Naive thymus-derived CD8-positive, alpha-beta T cell (primary cell): ENCODE results near the gene ATRNL1. TPM values are rescaled to one million over a fixed set of nuclear protein-coding genes. Genes with fewer than 3 reads are reported as not detected.

Experiments
- ATAC-seq, 2 donors: fragments of 150-1000 bp; cut with Tn5 transposase in 1 of 2; sonication (Bioruptor Pico), chemical (Tn5 transposase) in 1 of 2; 1 replicate in 1 of 2; 2 replicates in 1 of 2; pipeline ENCODE4 v1.10.0; 2021; ENCODE audit warnings: mild to moderate bottlenecking in 2 of 2, moderate library complexity in 2 of 2
- POLR2A ChIA-PET: fragments of 350-600 bp; sonication (Branson Sonifier 250); formaldehyde crosslinking; loops from one replicate; lab custom pipeline; 2021; ENCODE audit warnings: antibody characterized with exemption; lab: Charles Lee
- DNase-seq, 10 donors: peaks; one replicate each; pipeline versions ENCODE4 v3.0.0 to v3.0.0-alpha.2; 2020 to 2022
- H3K27ac Mint-ChIP-seq, 10 donors: one replicate each; pipeline ENCODE4 v1.8.0; 2020 to 2022; ENCODE audit warnings: mild to moderate bottlenecking in 10 of 10, mixed read lengths in 10 of 10, moderate library complexity in 4 of 10, inconsistent platforms in 1 of 10
- H3K27me3 Mint-ChIP-seq, 5 donors: one replicate each; pipeline ENCODE4 v1.8.0; 2021 to 2022; ENCODE audit warnings: mixed read lengths in 5 of 5
- H3K36me3 Mint-ChIP-seq, 3 donors: one replicate each; pipeline ENCODE4 v1.8.0; 2020 to 2022; ENCODE audit warnings: mixed read lengths in 3 of 3, mild to moderate bottlenecking in 2 of 3, inconsistent platforms in 1 of 3
- H3K4me1 Mint-ChIP-seq, 4 donors: one replicate each; pipeline ENCODE4 v1.8.0; 2021 to 2022; ENCODE audit warnings: mixed read lengths in 4 of 4
- H3K4me3 Mint-ChIP-seq, 10 donors: one replicate each; pipeline ENCODE4 v1.8.0; 2020 to 2022; ENCODE audit warnings: mild to moderate bottlenecking in 10 of 10, mixed read lengths in 10 of 10, moderate library complexity in 6 of 10, inconsistent platforms in 1 of 10
- H3K9me3 Mint-ChIP-seq, 9 donors: one replicate each; pipeline ENCODE4 v1.8.0; 2020 to 2022; ENCODE audit warnings: mixed read lengths in 9 of 9, mild to moderate bottlenecking in 3 of 9, inconsistent platforms in 1 of 9, moderate library complexity in 1 of 9
- polyA plus RNA-seq, 3 donors: library from polyadenylated mRNA; unstranded; fragments of 300-500 nt; fragmentation: Illumina TruSeq; gene quantifications; one replicate each; pipeline ENCODE4 v1.2.3, GENCODE V29; 2021
- total RNA-seq, 8 experiments: library from RNA in 2 of 8; stranded (reverse) in 2 of 8; gene quantifications; one replicate each; pipeline ENCODE4 v1.2.3 and lab custom pipeline; 2021 to 2026

Gene ATRNL1
- total and polyA plus RNA-seq, 5 experiments from 2014 or later = not detected

DNA sequence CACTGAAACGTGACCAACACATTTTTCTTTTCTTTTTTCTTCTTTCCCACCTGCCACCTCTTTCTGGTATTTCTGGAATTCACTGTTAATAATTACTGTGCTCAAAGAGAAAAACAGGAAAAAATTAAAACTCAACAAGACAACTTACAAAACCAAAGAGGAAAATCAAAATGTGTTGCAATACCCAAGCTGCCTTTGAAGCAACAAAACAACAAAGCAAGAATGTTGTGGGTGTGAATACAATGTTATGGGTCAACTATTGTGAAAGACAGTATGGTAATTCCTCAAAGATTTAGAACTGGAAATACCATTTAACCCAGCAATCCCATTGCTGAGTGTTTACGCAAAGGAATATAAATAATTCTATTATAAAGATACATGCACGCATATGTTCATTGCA, 764.7 kb downstream of the ATRNL1 start:
- POLR2A ChIA-PET = no interaction called here
- DNase-seq (no peak), ATAC-seq (no peak)
- Mint-ChIP-seq H3K4me1 (no peaks in the 10 kb centered on the region), H3K9me3 (peaks cover 0 to 9% (median 2%) of the 10 kb centered on the region in 9 donors), H3K27me3 (peaks cover 0 to 13% (median 6%) of the 10 kb centered on the region in 5 donors), H3K27ac (no peak overlapping the region), H3K36me3 (no peaks in the 10 kb centered on the region), H3K4me3 (no peak overlapping the region)

DNA sequence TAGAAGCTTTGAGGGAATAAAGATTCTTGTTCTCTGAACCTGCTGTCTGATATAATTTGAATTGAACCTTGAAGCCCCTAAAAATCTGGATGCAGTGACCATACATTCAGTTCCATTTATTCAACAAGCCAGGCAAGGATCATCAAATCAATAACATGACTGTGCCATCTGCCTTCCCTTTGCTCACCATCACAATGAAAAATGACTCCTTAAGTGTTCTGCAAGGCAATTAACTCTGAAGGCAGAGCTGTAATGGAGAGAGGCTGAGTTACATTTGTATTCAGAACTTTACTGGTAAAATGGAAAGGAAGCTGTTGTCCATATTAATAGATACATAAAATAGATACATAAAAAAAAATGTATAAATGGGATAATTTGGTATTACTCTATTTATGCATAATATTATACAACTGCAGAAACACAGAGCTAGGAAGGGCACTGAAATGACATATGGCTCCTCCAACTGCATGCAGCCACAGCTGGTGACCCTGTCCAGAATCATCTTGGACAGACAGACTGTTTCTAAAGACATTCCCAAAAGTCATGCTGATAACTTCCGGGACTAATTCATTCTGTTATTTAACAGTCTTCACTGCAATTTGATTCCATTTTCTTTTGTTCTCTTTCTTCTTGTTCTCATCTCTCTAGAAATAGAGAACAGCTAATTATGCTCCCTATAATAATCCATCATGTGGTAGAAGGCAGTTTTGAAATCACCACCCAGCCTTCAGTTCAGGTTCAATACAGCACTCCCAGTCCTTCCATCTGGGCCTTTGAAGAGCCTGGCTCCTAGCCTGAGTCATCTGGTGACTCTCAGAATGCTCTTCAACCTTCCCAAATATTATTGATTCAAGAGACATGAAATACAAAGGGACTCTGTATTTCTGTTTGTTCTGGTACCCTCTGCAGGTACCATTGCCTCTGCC, 767.3 kb downstream of the ATRNL1 start:
- Mint-ChIP-seq H3K9me3 (peaks cover 0 to 9% (median 2%) of the 10 kb centered on the region in 9 donors), H3K36me3 (no peaks in the 10 kb centered on the region), H3K4me1 (no peaks in the 10 kb centered on the region), H3K27ac (no peak overlapping the region), H3K4me3 (no peak overlapping the region), H3K27me3 (peaks cover 0 to 2% (median 0%) of the 10 kb centered on the region in 5 donors)
- DNase-seq (no peak), ATAC-seq (no peak)
- POLR2A ChIA-PET = no interaction called here

DNA sequence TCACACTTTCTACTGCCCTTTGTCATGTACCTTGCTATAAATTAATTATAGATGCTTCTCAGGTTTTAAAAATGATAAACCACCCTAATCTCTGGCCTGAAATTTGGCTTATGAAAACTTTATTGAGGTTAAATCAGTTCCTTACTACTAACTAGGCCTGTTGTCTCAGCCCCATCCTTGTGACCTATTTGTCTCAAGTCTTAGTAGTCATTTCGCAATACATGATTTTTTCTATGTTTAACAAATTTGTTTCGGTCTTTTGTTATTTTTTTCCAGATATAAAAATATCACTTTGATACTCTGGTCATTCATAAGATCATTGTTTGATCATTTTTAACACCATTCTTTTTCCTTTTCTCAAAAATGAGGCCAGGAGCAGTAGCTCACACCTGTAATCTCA, 768.3 kb downstream of the ATRNL1 start:
- H3K36me3 Mint-ChIP-seq = no peaks in the 10 kb centered on the region
- H3K4me3 Mint-ChIP-seq = no peak overlapping the region
- POLR2A ChIA-PET = no interaction called here
- H3K27ac Mint-ChIP-seq = no peak overlapping the region
- DNase-seq (no peak), ATAC-seq (no peak)
- H3K4me1 Mint-ChIP-seq = no peaks in the 10 kb centered on the region
- peaks cover 0 to 2% (median 0%) of the 10 kb centered on the region in 5 donors for H3K27me3 Mint-ChIP-seq
- H3K9me3 Mint-ChIP-seq = peaks cover 0 to 9% (median 2%) of the 10 kb centered on the region in 9 donors

DNA sequence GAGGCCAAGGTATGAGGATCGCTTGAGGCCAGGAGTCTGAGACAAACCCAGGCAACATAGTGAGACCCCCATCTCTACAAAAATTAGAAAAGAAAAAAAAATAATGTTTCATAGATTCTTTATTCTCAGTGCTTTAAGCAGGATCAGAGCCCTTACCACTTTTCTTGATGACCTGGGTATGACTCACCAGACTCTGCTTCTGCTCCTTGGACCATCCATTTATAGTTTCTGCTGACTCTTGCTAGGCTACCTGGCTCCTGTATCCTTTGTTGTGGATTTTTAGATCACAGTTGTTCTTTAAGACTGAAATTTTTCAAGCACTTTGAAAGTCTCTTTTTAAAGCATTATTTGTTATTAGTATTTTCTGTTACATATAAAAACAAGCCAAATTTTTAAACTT, 768.7 kb downstream of the ATRNL1 start:
- H3K27ac Mint-ChIP-seq = no peak overlapping the region
- H3K4me1 Mint-ChIP-seq = no peaks in the 10 kb centered on the region
- no peaks in the 10 kb centered on the region for H3K36me3 Mint-ChIP-seq
- peaks cover 0 to 9% (median 2%) of the 10 kb centered on the region in 9 donors for H3K9me3 Mint-ChIP-seq
- H3K27me3 Mint-ChIP-seq = peaks cover 0 to 2% (median 0%) of the 10 kb centered on the region in 5 donors
- POLR2A ChIA-PET = no interaction called here
- DNase-seq (no peak), ATAC-seq (no peak)
- H3K4me3 Mint-ChIP-seq = no peak overlapping the region

DNA sequence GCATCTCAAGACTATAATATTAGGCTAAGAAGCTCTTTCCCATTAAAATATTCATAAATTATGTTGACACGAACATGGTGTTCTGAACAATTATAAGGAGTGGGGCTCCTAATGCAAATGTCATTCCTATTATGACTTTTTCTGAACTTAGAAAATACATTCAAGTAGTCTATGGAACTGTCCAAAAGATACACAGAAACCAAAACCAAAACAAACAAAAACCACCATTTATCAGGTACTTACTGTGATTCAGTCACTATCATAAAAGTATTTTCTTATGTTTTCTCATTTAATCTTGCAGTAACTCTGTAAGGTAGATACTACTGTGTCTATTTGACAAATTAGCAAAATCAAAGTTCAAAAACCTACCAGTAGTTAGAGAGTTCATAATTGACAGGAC, 773.0 kb downstream of the ATRNL1 start:
- peaks cover 0 to 2% (median 0%) of the 10 kb centered on the region in 9 donors for H3K9me3 Mint-ChIP-seq
- ATAC-seq (no peak), DNase-seq (no peak)
- H3K4me1 Mint-ChIP-seq = no peaks in the 10 kb centered on the region
- POLR2A ChIA-PET = no interaction called here
- no peak overlapping the region for H3K4me3 Mint-ChIP-seq
- H3K36me3 Mint-ChIP-seq = no peaks in the 10 kb centered on the region
- H3K27me3 Mint-ChIP-seq = no peaks in the 10 kb centered on the region
- H3K27ac Mint-ChIP-seq = no peak overlapping the region

DNA sequence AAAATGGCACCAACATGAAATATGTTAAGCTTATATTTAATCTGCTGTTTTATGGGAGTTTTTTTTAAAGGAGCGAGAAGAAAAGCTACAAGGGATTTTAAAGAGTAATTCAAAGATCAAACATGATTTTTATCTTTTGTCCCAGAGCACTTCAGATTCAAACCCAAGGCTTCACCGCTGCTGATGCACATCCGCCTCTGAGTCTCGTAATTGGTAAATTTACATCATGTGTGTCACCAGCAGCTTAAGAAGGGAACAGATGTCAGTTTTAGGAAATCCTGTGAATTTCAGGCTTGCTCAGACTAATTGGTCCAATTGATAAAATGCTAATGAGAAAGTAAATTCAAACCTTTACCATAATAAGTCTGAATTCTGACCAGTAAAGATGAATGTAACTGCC, 773.5 kb downstream of the ATRNL1 start:
- no peak for ATAC-seq
- no peaks in the 10 kb centered on the region for H3K36me3 Mint-ChIP-seq
- POLR2A ChIA-PET = no interaction called here
- no peak overlapping the region for H3K4me3 Mint-ChIP-seq
- no peaks in the 10 kb centered on the region for H3K27me3 Mint-ChIP-seq
- H3K27ac Mint-ChIP-seq = no peak overlapping the region
- H3K4me1 Mint-ChIP-seq = no peaks in the 10 kb centered on the region
- H3K9me3 Mint-ChIP-seq = peaks cover 0 to 2% (median 0%) of the 10 kb centered on the region in 9 donors
- no peak for DNase-seq

DNA sequence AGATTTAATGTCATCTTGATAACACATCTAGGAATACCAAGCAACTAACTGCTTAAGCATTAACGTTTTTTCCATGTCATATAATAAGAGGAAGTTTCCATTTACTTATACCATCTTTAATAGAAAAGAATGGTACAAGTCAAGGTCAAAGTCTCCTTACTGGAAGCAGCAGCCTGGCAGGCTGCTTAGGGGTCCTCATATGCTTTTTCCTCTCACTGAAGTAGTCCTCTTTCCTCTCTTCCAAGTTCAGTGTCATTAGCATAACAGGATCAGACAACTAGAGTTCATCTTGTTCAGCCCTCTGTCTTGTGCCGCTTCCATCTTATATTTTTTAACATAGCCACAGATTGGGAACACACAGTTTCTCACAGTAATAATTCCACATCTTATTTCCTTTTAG, 774.1 kb downstream of the ATRNL1 start:
- H3K27me3 Mint-ChIP-seq = no peaks in the 10 kb centered on the region
- no peak overlapping the region for H3K27ac Mint-ChIP-seq
- POLR2A ChIA-PET = no interaction called here
- DNase-seq (no peak), ATAC-seq (no peak)
- H3K9me3 Mint-ChIP-seq = peaks cover 0 to 6% (median 0%) of the 10 kb centered on the region in 9 donors
- no peak overlapping the region for H3K4me3 Mint-ChIP-seq
- H3K36me3 Mint-ChIP-seq = no peaks in the 10 kb centered on the region
- no peaks in the 10 kb centered on the region for H3K4me1 Mint-ChIP-seq

DNA sequence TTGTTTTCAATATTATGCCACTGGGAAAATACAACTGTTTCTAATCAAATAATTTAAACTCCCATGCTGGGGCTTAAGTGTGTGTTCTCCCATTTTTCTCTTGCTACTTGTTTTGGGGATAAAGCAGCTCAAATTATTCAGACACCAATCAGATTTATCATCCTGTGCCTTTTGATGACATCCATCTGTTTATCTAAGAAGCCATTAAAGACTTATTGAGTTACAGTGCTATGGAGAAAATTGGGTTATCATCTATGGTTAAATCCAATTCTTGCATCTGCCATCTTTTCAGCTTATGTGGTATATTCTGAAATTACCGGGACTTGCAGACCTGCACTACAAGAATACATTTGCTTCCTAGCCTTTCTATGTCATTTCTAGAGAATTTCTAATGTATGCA, 778.7 kb downstream of the ATRNL1 start:
- POLR2A ChIA-PET = no interaction called here
- peaks cover 0 to 9% (median 0%) of the 10 kb centered on the region in 9 donors for H3K9me3 Mint-ChIP-seq
- ATAC-seq = no peak
- no peak overlapping the region for H3K27ac Mint-ChIP-seq
- H3K4me3 Mint-ChIP-seq = no peak overlapping the region
- H3K36me3 Mint-ChIP-seq = no peaks in the 10 kb centered on the region
- H3K4me1 Mint-ChIP-seq = no peaks in the 10 kb centered on the region
- DNase-seq = no peak
- peaks cover 0 to 20% (median 2%) of the 10 kb centered on the region in 5 donors for H3K27me3 Mint-ChIP-seq

DNA sequence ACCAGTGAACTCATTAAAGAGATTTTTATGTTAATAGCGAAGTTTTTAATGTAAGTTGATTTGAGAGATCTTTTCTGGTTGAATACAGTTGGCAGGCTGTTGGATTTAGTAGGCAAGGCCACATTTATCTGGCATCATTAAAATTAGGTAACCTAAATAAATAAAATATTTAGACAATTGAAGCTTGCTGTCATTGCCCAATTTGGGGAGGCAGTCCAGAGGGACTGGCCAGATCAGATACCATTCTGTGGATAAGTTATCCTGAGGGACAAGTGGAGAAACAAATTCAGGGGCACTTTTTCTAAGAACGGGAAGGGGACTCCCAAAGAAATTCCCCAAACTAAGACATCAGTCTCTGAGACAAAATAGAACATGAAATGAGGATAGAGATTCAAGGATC, 782.0 kb downstream of the ATRNL1 start:
- no peak for DNase-seq
- no peak for ATAC-seq
- Mint-ChIP-seq H3K9me3 (peaks cover 0 to 9% (median 0%) of the 10 kb centered on the region in 9 donors), H3K36me3 (no peaks in the 10 kb centered on the region), H3K4me1 (no peaks in the 10 kb centered on the region), H3K4me3 (no peak overlapping the region), H3K27me3 (peaks cover 0 to 39% (median 4%) of the 10 kb centered on the region in 5 donors), H3K27ac (no peak overlapping the region)
- POLR2A ChIA-PET = no interaction called here

DNA sequence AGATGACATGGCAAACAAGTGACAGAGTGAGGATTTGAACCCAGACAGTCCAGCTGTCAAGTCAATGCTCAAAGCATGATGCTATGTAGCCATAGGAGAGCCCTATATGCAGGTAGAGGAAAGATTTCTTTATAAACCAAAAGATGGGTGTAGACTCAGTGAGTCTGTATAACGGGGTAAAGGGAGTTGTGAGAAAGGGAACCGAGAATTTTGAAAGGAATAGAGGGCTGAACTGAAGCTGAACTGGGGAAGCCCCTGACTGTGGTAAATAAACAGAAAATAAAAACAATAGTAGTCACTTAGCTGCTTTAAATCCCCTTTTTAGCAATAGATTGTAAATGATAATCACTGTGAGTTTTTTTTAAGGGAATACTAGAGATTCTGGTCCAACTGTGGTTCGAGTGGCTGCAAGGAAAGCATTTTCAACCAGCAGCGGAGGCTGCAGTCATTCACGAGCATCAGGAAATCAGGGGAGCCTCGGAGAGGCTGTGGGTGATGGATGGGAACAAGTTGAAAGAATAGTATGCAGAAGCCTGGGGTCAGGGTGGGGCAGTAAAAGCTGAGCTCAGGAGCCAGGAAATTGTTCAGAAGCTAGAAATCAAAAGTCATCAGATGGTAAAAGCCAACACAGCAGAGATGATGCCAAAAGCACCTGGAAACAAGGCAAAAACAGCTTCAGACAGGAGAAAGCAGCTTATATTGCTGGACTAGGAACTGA, 786.4 kb downstream of the ATRNL1 start:
- Mint-ChIP-seq H3K36me3 (no peaks in the 10 kb centered on the region), H3K4me1 (no peaks in the 10 kb centered on the region), H3K27me3 (peaks cover 0 to 33% (median 2%) of the 10 kb centered on the region in 5 donors), H3K9me3 (peaks cover 0 to 9% (median 0%) of the 10 kb centered on the region in 9 donors), H3K4me3 (no peak overlapping the region), H3K27ac (no peak overlapping the region)
- no peak for ATAC-seq
- no peak for DNase-seq
- POLR2A ChIA-PET = no interaction called here

DNA sequence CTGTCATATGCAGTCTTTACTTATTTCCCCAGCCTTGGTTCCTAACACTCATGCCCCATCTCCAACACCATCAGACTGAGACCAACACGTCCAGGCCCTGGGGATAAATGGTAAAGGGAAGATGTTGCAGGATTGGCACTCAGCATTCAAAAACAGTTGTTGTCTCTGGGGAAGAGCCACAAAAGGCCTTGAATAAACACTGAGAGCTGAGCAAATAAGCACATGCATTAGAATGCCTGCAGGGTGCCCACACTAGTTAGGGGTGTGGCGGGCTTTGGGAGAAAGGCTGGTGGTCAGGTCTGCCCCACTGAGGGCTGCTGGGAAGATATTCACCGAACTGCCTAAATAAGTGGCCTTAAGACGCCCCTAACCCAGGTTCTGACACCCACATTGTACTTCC, 788.9 kb downstream of the ATRNL1 start:
- no peaks in the 10 kb centered on the region for H3K4me1 Mint-ChIP-seq
- H3K36me3 Mint-ChIP-seq = no peaks in the 10 kb centered on the region
- DNase-seq = no peak
- peaks cover 0 to 5% (median 0%) of the 10 kb centered on the region in 9 donors for H3K9me3 Mint-ChIP-seq
- H3K27ac Mint-ChIP-seq = no peak overlapping the region
- peaks cover 0 to 19% (median 2%) of the 10 kb centered on the region in 5 donors for H3K27me3 Mint-ChIP-seq
- H3K4me3 Mint-ChIP-seq = no peak overlapping the region
- ATAC-seq = no peak
- POLR2A ChIA-PET = no interaction called here

DNA sequence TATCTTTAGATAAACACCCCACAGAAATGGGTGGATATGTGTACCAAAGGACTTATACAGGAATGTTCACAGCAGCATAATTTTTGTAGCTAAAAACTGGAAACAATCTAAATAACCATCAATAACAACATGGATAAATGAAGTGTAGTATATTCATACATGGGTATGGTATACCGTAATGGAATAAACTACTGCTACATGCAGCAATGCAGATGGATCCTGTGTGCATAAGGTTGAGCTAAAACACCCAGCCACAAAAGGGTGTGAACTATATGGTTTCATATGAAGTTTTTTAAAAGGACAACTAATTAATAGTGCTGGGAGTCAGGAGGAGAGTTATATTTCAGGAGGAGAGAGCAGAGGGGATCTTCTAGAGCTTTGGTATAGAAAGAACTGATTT, 790.2 kb downstream of the ATRNL1 start:
- Mint-ChIP-seq H3K9me3 (peaks cover 0 to 8% (median 1%) of the 10 kb centered on the region in 9 donors), H3K27ac (no peak overlapping the region), H3K27me3 (peaks cover 0 to 17% (median 0%) of the 10 kb centered on the region in 5 donors), H3K4me3 (no peak overlapping the region), H3K4me1 (no peaks in the 10 kb centered on the region), H3K36me3 (no peaks in the 10 kb centered on the region)
- ATAC-seq (no peak), DNase-seq (no peak)
- POLR2A ChIA-PET = no interaction called here

DNA sequence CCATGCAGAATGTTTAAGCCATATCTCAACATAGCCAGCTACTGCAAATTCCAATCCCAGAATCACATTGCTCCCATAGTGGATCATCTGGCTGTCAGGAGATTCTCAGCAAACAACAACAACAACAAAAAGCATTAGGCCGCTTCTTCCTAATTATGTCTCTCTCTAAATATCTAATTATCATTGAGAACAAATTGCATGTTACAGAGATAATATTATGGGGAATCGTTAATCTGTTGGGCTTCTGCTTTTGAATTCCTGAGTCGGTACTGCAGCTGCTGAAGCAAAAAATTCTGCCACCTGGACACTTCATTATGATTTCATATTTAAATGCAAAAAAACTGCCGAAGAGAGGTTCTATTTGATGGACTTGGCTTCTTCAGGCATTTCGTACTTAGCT, 791.2 kb downstream of the ATRNL1 start:
- H3K27me3 Mint-ChIP-seq = peaks cover 0 to 14% (median 0%) of the 10 kb centered on the region in 5 donors
- no peaks in the 10 kb centered on the region for H3K36me3 Mint-ChIP-seq
- DNase-seq (no peak), ATAC-seq (no peak)
- POLR2A ChIA-PET = no interaction called here
- no peaks in the 10 kb centered on the region for H3K4me1 Mint-ChIP-seq
- peaks cover 0 to 11% (median 1%) of the 10 kb centered on the region in 9 donors for H3K9me3 Mint-ChIP-seq
- no peak overlapping the region for H3K27ac Mint-ChIP-seq
- H3K4me3 Mint-ChIP-seq = no peak overlapping the region
